Trophoblast cell (in vitro differentiated cells and primary cell): ENCODE measurements around the gene NUP88.

Experiments used
- DNase-seq, 2 donors: peaks; one replicate each; pipeline ENCODE4 v3.0.0-alpha.2; 2016
- H2AFZ ChIP-seq: 2 replicates; pipeline ENCODE4 v1.6.1; 2013; ENCODE audit warnings: low read length, moderate library complexity, mild to moderate bottlenecking; ENCODE audit not compliant: insufficient read depth, poor library complexity
- H2AK5ac ChIP-seq: 2 replicates; pipeline ENCODE4 v1.6.1; 2013; ENCODE audit warnings: mild to moderate bottlenecking, low read length
- H2BK120ac ChIP-seq: 2 replicates; pipeline ENCODE4 v1.6.1; 2013; ENCODE audit warnings: low read length, mild to moderate bottlenecking, moderate library complexity; ENCODE audit not compliant: insufficient read depth, poor library complexity
- H2BK12ac ChIP-seq: 2 replicates; pipeline ENCODE4 v1.6.1; 2013; ENCODE audit warnings: mild to moderate bottlenecking, low read length, moderate library complexity
- H2BK5ac ChIP-seq: 2 replicates; pipeline ENCODE4 v1.6.1; 2013; ENCODE audit warnings: low read length, low read depth, moderate library complexity, mild to moderate bottlenecking; ENCODE audit not compliant: poor library complexity
- H3K14ac ChIP-seq: 2 replicates; pipeline ENCODE4 v1.6.1; 2013; ENCODE audit warnings: mild to moderate bottlenecking, low read length
- H3K18ac ChIP-seq: 2 replicates; pipeline ENCODE4 v1.6.1; 2013; ENCODE audit warnings: mild to moderate bottlenecking, low read length
- H3K23ac ChIP-seq: 2 replicates; pipeline ENCODE4 v1.6.1; 2013; ENCODE audit warnings: low read length
- H3K27ac ChIP-seq: 2 replicates; pipeline ENCODE4 v1.5.1; 2013; ENCODE audit warnings: low read depth, mild to moderate bottlenecking, inconsistent platforms, low read length, moderate library complexity
- H3K27me3 ChIP-seq: 2 replicates; pipeline ENCODE4 v1.6.1; 2013; ENCODE audit warnings: inconsistent platforms, mild to moderate bottlenecking, low read length, moderate library complexity; ENCODE audit not compliant: insufficient read depth
- H3K36me3 ChIP-seq, 2 experiments: 1 replicate in 1 of 2; 2 replicates in 1 of 2; pipeline ENCODE4 v1.6.1; 2013; ENCODE audit warnings: low read length in 2 of 2, mild to moderate bottlenecking in 2 of 2, moderate library complexity in 1 of 2; ENCODE audit not compliant: insufficient read depth in 2 of 2, control insufficient read depth in 1 of 2
- H3K4ac ChIP-seq: 2 replicates; pipeline ENCODE4 v1.6.1; 2013; ENCODE audit warnings: low read depth, mild to moderate bottlenecking, low read length, moderate library complexity
- H3K4me1 ChIP-seq, 2 experiments: 1 replicate in 1 of 2; 2 replicates in 1 of 2; pipeline ENCODE4 v1.6.1; 2013; ENCODE audit warnings: low read length in 2 of 2, mild to moderate bottlenecking in 2 of 2, moderate library complexity in 1 of 2; ENCODE audit not compliant: insufficient read depth in 2 of 2, control insufficient read depth in 1 of 2
- H3K4me2 ChIP-seq: 2 replicates; pipeline ENCODE4 v1.6.1; 2013; ENCODE audit warnings: inconsistent platforms, mild to moderate bottlenecking, low read length, moderate library complexity
- H3K4me3 ChIP-seq: 2 replicates; pipeline ENCODE4 v1.5.1; 2013; ENCODE audit warnings: mild to moderate bottlenecking, low read depth, low read length, inconsistent platforms
- H3K79me1 ChIP-seq: one replicate; pipeline ENCODE4 v1.6.1; 2013; ENCODE audit warnings: low read length
- H3K79me2 ChIP-seq: 2 replicates; pipeline ENCODE4 v1.6.1; 2013; ENCODE audit warnings: low read length, mild to moderate bottlenecking; ENCODE audit not compliant: control insufficient read depth, insufficient read depth, poor library complexity
- H3K9ac ChIP-seq: 2 replicates; pipeline ENCODE4 v1.6.1; 2013; ENCODE audit warnings: mild to moderate bottlenecking, low read length
- H3K9me3 ChIP-seq: 2 replicates; pipeline ENCODE4 v1.6.1; 2013; ENCODE audit warnings: low read depth, mild to moderate bottlenecking, control low read depth, inconsistent platforms, low read length; ENCODE audit not compliant: insufficient read depth
- H4K12ac ChIP-seq: 2 replicates; pipeline ENCODE4 v1.6.1; 2013; ENCODE audit warnings: low read depth, mild to moderate bottlenecking, low read length, moderate library complexity
- H4K8ac ChIP-seq: 2 replicates; pipeline ENCODE4 v1.6.1; 2013; ENCODE audit warnings: low read depth, mild to moderate bottlenecking, low read length, moderate library complexity
- H4K91ac ChIP-seq: one replicate; pipeline ENCODE4 v1.6.1; 2013; ENCODE audit warnings: low read depth, mild to moderate bottlenecking, low read length, moderate library complexity
- WGBS: extraction: QIAGEN DNeasy Blood & Tissue Kit; methylation state at CpG from one replicate; pipeline ENCODE4 v1.1.7; 2013; ENCODE audit warnings: missing lambda C conversion rate; ENCODE audit not compliant: insufficient read length, insufficient coverage; ENCODE audit errors: extremely low coverage; 5-methylcytosine and 5-hydroxymethylcytosine counted together

Gene NUP88

GRCh38 chr17:5429191-5429887, 9.9 kb upstream of the NUP88 start:
- H3K4me2 ChIP-seq, result no peak overlapping the region
- H3K9ac ChIP-seq, result no peak overlapping the region
- no peak overlapping the region for H3K23ac ChIP-seq
- H4K12ac ChIP-seq, result no peak overlapping the region
- H3K79me2 ChIP-seq, result no peaks in the 10 kb centered on the region
- H2BK120ac ChIP-seq, result no peak overlapping the region
- H3K36me3 ChIP-seq, result peaks cover 42 to 68% of the 10 kb centered on the region in 2 experiments
- H3K27me3 ChIP-seq, result no peaks in the 10 kb centered on the region
- H3K9me3 ChIP-seq, result no peaks in the 10 kb centered on the region
- H4K91ac ChIP-seq, result no peak overlapping the region
- no CpG with 5 or more reads among the region's 3 CpGs for WGBS
- no peak overlapping the region for H3K4me3 ChIP-seq
- H4K8ac ChIP-seq, result no peak overlapping the region
- H3K79me1 ChIP-seq, result no peaks in the 10 kb centered on the region
- H3K4ac ChIP-seq, result no peak overlapping the region
- H3K4me1 ChIP-seq, result no peaks in the 10 kb centered on the region
- H3K14ac ChIP-seq, result no peak overlapping the region
- H3K18ac ChIP-seq, result no peak overlapping the region
- H2BK5ac ChIP-seq, result no peak overlapping the region
- no peak overlapping the region for H3K27ac ChIP-seq
- H2BK12ac ChIP-seq, result no peak overlapping the region
- no peak overlapping the region for H2AK5ac ChIP-seq
- no peak for DNase-seq
- H2AFZ ChIP-seq, result no peak overlapping the region

- Histone ChIP-seq H4K12ac (no peak overlapping the region), H2AFZ (no peak overlapping the region), H3K9ac (no peak overlapping the region), H3K4me2 (no peak overlapping the region), H3K4me3 (no peak overlapping the region), H3K18ac (no peak overlapping the region), H3K79me1 (no peaks in the 10 kb centered on the region), H2AK5ac (no peak overlapping the region), H3K9me3 (no peaks in the 10 kb centered on the region), H4K91ac (no peak overlapping the region), H2BK5ac (no peak overlapping the region), H3K4ac (no peak overlapping the region), H3K27ac (no peak overlapping the region), H3K36me3 (peaks cover 31 to 59% of the 10 kb centered on the region in 2 experiments), H4K8ac (no peak overlapping the region), H3K4me1 (peaks cover 0 to 2% of the 10 kb centered on the region in 2 experiments), H3K79me2 (no peaks in the 10 kb centered on the region), H3K27me3 (no peaks in the 10 kb centered on the region), H2BK120ac (no peak overlapping the region), H3K23ac (no peak overlapping the region), H3K14ac (no peak overlapping the region), H2BK12ac (no peak overlapping the region)
- no CpG with 5 or more reads among the region's 3 CpGs for WGBS
- DNase-seq, result no peak
These were observed 6.4 kb upstream of the NUP88 start for GRCh38 chr17:5425826-5426225.

GRCh38 chr17:5424909-5425308, 5.4 kb upstream of the NUP88 start:
- Histone ChIP-seq H2AFZ (no peak overlapping the region), H3K79me2 (peaks cover 6% of the 10 kb centered on the region), H3K9me3 (no peaks in the 10 kb centered on the region), H3K14ac (no peak overlapping the region), H3K23ac (no peak overlapping the region), H3K79me1 (peaks cover 3% of the 10 kb centered on the region), H4K8ac (no peak overlapping the region), H2BK5ac (no peak overlapping the region), H3K4ac (no peak overlapping the region), H3K27me3 (no peaks in the 10 kb centered on the region), H3K27ac (no peak overlapping the region), H3K4me1 (peaks cover 0 to 2% of the 10 kb centered on the region in 2 experiments), H3K9ac (no peak overlapping the region), H4K91ac (no peak overlapping the region), H2BK120ac (no peak overlapping the region), H3K36me3 (peaks cover 25 to 55% of the 10 kb centered on the region in 2 experiments), H4K12ac (no peak overlapping the region), H3K18ac (no peak overlapping the region), H3K4me3 (no peak overlapping the region), H2BK12ac (no peak overlapping the region), H2AK5ac (no peak overlapping the region), H3K4me2 (no peak overlapping the region)
- DNase-seq, result no peak
- no CpG with 5 or more reads among the region's 1 CpG for WGBS

GRCh38 chr17:5422505-5422904, 3.0 kb upstream of the NUP88 start:
- H3K27me3 ChIP-seq, result no peaks in the 10 kb centered on the region
- H4K12ac ChIP-seq, result no peak overlapping the region
- H3K23ac ChIP-seq, result no peak overlapping the region
- no peak overlapping the region for H4K91ac ChIP-seq
- H3K14ac ChIP-seq, result no peak overlapping the region
- H3K18ac ChIP-seq, result no peak overlapping the region
- DNase-seq, result no peak
- no peak overlapping the region for H3K4me3 ChIP-seq
- H2AFZ ChIP-seq, result no peak overlapping the region
- H3K36me3 ChIP-seq, result peaks cover 19 to 37% of the 10 kb centered on the region in 2 experiments
- no CpG with 5 or more reads among the region's 2 CpGs for WGBS
- no peak overlapping the region for H3K9ac ChIP-seq
- peaks cover 0 to 7% of the 10 kb centered on the region in 2 experiments for H3K4me1 ChIP-seq
- H2BK120ac ChIP-seq, result no peak overlapping the region
- no peak overlapping the region for H2BK5ac ChIP-seq
- H3K79me1 ChIP-seq, result peaks cover 9% of the 10 kb centered on the region
- no peak overlapping the region for H3K27ac ChIP-seq
- no peak overlapping the region for H2BK12ac ChIP-seq
- peaks cover 18% of the 10 kb centered on the region for H3K79me2 ChIP-seq
- H3K9me3 ChIP-seq, result no peaks in the 10 kb centered on the region
- H3K4ac ChIP-seq, result no peak overlapping the region
- H4K8ac ChIP-seq, result no peak overlapping the region
- H2AK5ac ChIP-seq, result no peak overlapping the region
- H3K4me2 ChIP-seq, result no peak overlapping the region
